Activated naive CD8-positive, alpha-beta T cell treated with anti-CD3 and anti-CD28 coated beads for 36 hours (primary cell): ENCODE data around the gene TMEM100. TPM values are rescaled to one million over a fixed set of nuclear protein-coding genes. Genes with fewer than 3 reads are reported as not detected.

Experiments used
- DNase-seq: peaks from one replicate; pipeline ENCODE4 v3.0.0; 2021
- H3K27ac Mint-ChIP-seq: one replicate; pipeline ENCODE4 v1.8.0; 2022; ENCODE audit warnings: mild to moderate bottlenecking, moderate library complexity, mixed read lengths
- H3K27me3 Mint-ChIP-seq: one replicate; pipeline ENCODE4 v1.8.0; 2022; ENCODE audit warnings: mild to moderate bottlenecking, mixed read lengths
- H3K36me3 Mint-ChIP-seq: one replicate; pipeline ENCODE4 v1.8.0; 2021; ENCODE audit warnings: mild to moderate bottlenecking, mixed read lengths
- H3K4me1 Mint-ChIP-seq: one replicate; pipeline ENCODE4 v1.8.0; 2021; ENCODE audit warnings: mixed read lengths
- H3K4me3 Mint-ChIP-seq: one replicate; pipeline ENCODE4 v1.8.0; 2022; ENCODE audit warnings: mild to moderate bottlenecking, moderate library complexity, mixed read lengths
- H3K9me3 Mint-ChIP-seq: one replicate; pipeline ENCODE4 v1.8.0; 2022; ENCODE audit warnings: mixed read lengths
- total RNA-seq, 2 experiments: library from RNA; stranded (reverse); gene quantifications; one replicate each; pipeline ENCODE4 v1.2.3, GENCODE V29; 2021

Gene TMEM100
- total RNA-seq, 2 experiments from 2014 or later = not detected

GRCh38 chr17:55710829-55711496, 11.7 kb downstream of the TMEM100 start:
- H3K27me3 Mint-ChIP-seq = peaks cover 36% of the 10 kb centered on the region
- no peak overlapping the region for H3K4me3 Mint-ChIP-seq
- no peak overlapping the region for H3K27ac Mint-ChIP-seq
- no peaks in the 10 kb centered on the region for H3K9me3 Mint-ChIP-seq
- no peaks in the 10 kb centered on the region for H3K4me1 Mint-ChIP-seq
- DNase-seq = no peak
- no peaks in the 10 kb centered on the region for H3K36me3 Mint-ChIP-seq

- DNase-seq = no peak
- Mint-ChIP-seq H3K27ac (no peak overlapping the region), H3K36me3 (no peaks in the 10 kb centered on the region), H3K9me3 (no peaks in the 10 kb centered on the region), H3K27me3 (peaks cover 40% of the 10 kb centered on the region), H3K4me3 (no peak overlapping the region), H3K4me1 (no peaks in the 10 kb centered on the region)
These were observed 12.3 kb downstream of the TMEM100 start for GRCh38 chr17:55710410-55710809.

- Mint-ChIP-seq H3K4me3 (no peak overlapping the region), H3K27me3 (peaks cover 40% of the 10 kb centered on the region), H3K27ac (no peak overlapping the region), H3K36me3 (no peaks in the 10 kb centered on the region), H3K4me1 (no peaks in the 10 kb centered on the region), H3K9me3 (no peaks in the 10 kb centered on the region)
- DNase-seq = no peak
These were observed 12.7 kb downstream of the TMEM100 start for GRCh38 chr17:55709984-55710383.

- Mint-ChIP-seq H3K27ac (no peak overlapping the region), H3K36me3 (no peaks in the 10 kb centered on the region), H3K4me3 (no peak overlapping the region), H3K4me1 (no peaks in the 10 kb centered on the region), H3K9me3 (no peaks in the 10 kb centered on the region), H3K27me3 (peaks cover 42% of the 10 kb centered on the region)
- no peak for DNase-seq
These were observed 13.2 kb downstream of the TMEM100 start for GRCh38 chr17:55709440-55709839.

GRCh38 chr17:55708175-55708974, 14.3 kb downstream of the TMEM100 start:
- Mint-ChIP-seq H3K9me3 (no peaks in the 10 kb centered on the region), H3K27ac (no peak overlapping the region), H3K4me1 (no peaks in the 10 kb centered on the region), H3K4me3 (no peak overlapping the region), H3K36me3 (no peaks in the 10 kb centered on the region), H3K27me3 (peaks cover 40% of the 10 kb centered on the region)
- no peak for DNase-seq

GRCh38 chr17:55706808-55707773, 15.6 kb downstream of the TMEM100 start:
- H3K9me3 Mint-ChIP-seq = no peaks in the 10 kb centered on the region
- no peak overlapping the region for H3K4me3 Mint-ChIP-seq
- H3K27ac Mint-ChIP-seq = no peak overlapping the region
- H3K27me3 Mint-ChIP-seq = peaks cover 40% of the 10 kb centered on the region
- no peaks in the 10 kb centered on the region for H3K4me1 Mint-ChIP-seq
- no peaks in the 10 kb centered on the region for H3K36me3 Mint-ChIP-seq
- no peak for DNase-seq

GRCh38 chr17:55705847-55706246, 16.8 kb downstream of the TMEM100 start:
- DNase-seq = no peak
- Mint-ChIP-seq H3K9me3 (no peaks in the 10 kb centered on the region), H3K27me3 (peaks cover 44% of the 10 kb centered on the region), H3K36me3 (no peaks in the 10 kb centered on the region), H3K27ac (no peak overlapping the region), H3K4me3 (no peak overlapping the region), H3K4me1 (no peaks in the 10 kb centered on the region)

GRCh38 chr17:55704401-55704800, 18.3 kb downstream of the TMEM100 start:
- Mint-ChIP-seq H3K4me3 (no peak overlapping the region), H3K36me3 (no peaks in the 10 kb centered on the region), H3K4me1 (no peaks in the 10 kb centered on the region), H3K9me3 (no peaks in the 10 kb centered on the region), H3K27me3 (peaks cover 46% of the 10 kb centered on the region), H3K27ac (no peak overlapping the region)
- DNase-seq = no peak

- Mint-ChIP-seq H3K27me3 (peaks cover 55% of the 10 kb centered on the region), H3K27ac (no peak overlapping the region)
These were observed 20.5 kb downstream of the TMEM100 start for GRCh38 chr17:55702150-55702549.

GRCh38 chr17:55699181-55699860, 23.3 kb downstream of the TMEM100 start:
- no peaks in the 10 kb centered on the region for H3K4me1 Mint-ChIP-seq
- H3K36me3 Mint-ChIP-seq = no peaks in the 10 kb centered on the region
- no peaks in the 10 kb centered on the region for H3K9me3 Mint-ChIP-seq
- peaks cover 46% of the 10 kb centered on the region for H3K27me3 Mint-ChIP-seq
- no peak for DNase-seq
- no peak overlapping the region for H3K27ac Mint-ChIP-seq
- H3K4me3 Mint-ChIP-seq = no peak overlapping the region

More at GRCh38 chr17:55702150-55702549, 20.5 kb downstream of the TMEM100 start:
- Mint-ChIP-seq H3K4me3 (no peak overlapping the region), H3K4me1 (no peaks in the 10 kb centered on the region), H3K36me3 (no peaks in the 10 kb centered on the region), H3K9me3 (no peaks in the 10 kb centered on the region)
- DNase-seq = no peak

GRCh38 chr17:55694286-55694910, 28.3 kb downstream of the TMEM100 start:
- H3K36me3 Mint-ChIP-seq = no peaks in the 10 kb centered on the region
- no peaks in the 10 kb centered on the region for H3K4me1 Mint-ChIP-seq
- peaks cover 33% of the 10 kb centered on the region for H3K27me3 Mint-ChIP-seq
- H3K27ac Mint-ChIP-seq = no peak overlapping the region
- no peaks in the 10 kb centered on the region for H3K9me3 Mint-ChIP-seq
- DNase-seq = no peak
- no peak overlapping the region for H3K4me3 Mint-ChIP-seq

GRCh38 chr17:55693254-55694216, 29.1 kb downstream of the TMEM100 start:
- Mint-ChIP-seq H3K4me3 (no peak overlapping the region), H3K27me3 (peaks cover 30% of the 10 kb centered on the region), H3K9me3 (no peaks in the 10 kb centered on the region), H3K4me1 (no peaks in the 10 kb centered on the region), H3K27ac (no peak overlapping the region), H3K36me3 (no peaks in the 10 kb centered on the region)
- no peak for DNase-seq

GRCh38 chr17:55692276-55692675, 30.4 kb downstream of the TMEM100 start:
- Mint-ChIP-seq H3K36me3 (no peaks in the 10 kb centered on the region), H3K27me3 (peaks cover 25% of the 10 kb centered on the region), H3K4me3 (no peak overlapping the region), H3K27ac (no peak overlapping the region), H3K9me3 (no peaks in the 10 kb centered on the region), H3K4me1 (no peaks in the 10 kb centered on the region)
- DNase-seq = no peak
